DMS53 (cell line): ENCODE measurements around the gene SF1.

ENCODE experiments used
- DNase-seq: peaks from one replicate; lab custom pipeline; 2025; lab: John Stamatoyannopoulos, UW

Gene SF1

DNA sequence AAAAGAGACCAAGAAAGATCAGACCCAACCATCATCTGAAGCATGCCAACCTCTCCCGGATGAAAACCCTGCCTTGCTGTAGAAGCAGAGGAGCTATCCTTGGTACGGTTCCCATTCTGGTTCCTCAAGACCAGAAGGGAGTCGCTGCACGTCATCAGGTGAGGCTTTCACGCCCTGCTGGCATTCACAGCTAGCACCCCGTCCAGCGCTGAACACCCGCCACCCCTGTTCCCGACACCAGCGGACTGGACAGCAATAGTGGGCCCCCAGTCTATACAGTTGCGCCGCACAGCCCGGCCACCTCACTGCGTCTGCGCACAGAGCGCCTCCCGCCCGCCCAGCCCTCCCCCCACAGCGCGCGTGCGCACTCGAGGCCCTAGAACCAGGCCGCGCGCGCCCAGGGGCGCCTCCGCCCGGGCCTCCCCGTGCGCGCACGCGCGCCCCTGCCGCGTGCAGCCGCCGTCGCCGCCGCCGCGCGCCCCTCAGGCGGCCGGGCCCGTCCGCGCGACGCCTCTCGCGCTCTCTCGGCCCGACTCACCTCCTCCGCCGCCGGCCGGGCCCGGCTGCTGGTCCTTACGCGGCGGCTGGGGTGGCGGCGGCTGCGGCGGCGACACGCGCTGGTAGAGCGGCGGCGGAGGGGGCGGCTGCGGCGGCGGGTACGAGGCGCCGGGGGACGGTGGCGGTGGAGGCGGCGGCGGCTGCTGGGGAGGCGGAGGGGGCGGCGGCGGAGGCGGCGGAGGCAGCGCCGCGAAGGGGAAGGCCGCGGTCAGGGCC, 706 bp downstream of the SF1 start:
- peak; percentile 94 for DNase-seq

DNA sequence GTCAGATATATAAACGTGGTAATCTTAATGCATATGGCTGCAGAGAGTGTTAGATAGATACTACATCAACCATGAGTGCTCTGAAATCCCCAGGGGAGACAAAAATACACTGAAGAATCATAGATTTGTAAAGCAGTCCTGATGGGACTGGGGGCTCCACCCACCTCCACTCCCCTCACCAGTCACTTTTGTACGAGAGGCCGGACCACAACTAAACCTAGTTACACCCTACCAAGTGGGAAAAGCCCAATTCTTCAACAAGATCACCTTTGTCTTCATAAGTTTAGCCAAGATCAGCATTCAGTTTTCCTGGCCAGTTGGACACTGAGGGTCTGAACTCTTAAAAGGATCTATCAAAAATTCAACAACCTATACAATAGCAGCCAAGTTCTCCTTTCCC, 1.5 kb downstream of the SF1 start:
- DNase-seq, result no peak

DNA sequence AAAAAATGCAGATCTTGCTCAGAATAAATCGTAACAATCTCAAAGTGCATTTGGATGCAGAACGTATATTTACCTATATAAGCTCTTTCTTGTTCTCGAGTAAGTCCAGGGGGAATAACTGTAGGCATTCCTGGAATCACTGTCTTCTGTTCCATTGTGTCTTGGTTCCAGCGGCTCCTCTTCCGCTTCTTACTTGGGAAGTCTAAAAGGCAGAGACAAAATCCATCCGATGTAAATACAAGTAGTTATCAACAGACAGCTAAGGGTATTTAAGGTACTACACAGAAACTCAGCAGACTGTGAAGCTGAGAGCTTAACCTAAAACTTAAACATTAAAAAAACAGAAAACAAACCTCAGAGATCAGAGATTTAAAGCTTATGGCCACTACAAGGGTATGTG, 1.9 kb downstream of the SF1 start:
- DNase-seq, result no peak

DNA sequence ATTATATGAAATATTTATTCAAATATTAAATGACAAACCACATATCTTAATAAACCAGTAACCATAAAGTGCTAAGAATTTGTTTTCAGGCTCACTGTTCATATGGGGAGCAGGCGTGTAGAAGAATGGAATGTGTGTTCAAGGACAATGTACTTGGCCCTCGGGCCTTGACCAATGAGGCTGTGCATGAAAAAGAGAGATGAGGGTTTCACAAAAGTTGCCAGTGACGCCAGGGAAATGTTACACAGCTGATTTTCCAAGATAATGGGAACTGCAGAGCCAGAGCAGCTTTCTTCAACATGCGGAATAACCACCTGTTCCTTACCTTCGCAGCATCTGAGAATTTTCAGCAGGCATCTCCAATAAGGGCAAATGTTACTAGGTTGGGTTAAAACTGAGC, 4.2 kb downstream of the SF1 start:
- no peak for DNase-seq

DNA sequence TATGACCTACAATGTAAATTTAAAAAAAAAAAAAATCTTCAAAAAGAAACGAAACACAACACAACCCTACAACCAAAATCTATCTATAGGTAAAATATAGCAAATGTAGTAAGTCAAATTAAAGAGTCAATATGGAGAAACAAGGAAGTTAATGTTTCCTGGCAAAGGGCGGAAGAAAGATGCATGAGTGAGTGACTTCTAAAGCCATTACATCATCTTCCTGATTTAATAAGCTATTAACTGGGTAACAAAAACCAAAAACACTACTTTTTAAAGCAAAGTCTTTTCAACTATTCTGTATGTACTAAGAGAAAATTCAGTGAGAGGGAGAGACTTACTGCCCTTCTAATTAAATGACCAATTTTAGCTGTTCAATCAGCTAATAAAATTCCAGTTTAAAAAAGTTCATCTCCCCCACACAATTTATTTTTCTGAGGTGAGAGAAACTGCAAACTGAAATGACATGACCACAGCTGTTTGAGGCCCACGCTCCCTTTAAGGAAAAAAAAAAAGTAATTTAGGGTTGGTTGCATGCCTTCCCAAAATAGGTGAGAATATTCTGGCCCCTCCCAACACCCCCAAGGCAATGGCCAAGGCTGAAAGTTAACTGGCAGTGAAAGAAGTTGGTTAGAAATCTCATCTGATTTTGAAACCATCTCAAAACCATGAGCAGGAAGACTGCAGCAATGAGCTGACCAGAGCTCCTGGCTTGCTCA, 5.9 kb downstream of the SF1 start:
- no peak for DNase-seq

DNA sequence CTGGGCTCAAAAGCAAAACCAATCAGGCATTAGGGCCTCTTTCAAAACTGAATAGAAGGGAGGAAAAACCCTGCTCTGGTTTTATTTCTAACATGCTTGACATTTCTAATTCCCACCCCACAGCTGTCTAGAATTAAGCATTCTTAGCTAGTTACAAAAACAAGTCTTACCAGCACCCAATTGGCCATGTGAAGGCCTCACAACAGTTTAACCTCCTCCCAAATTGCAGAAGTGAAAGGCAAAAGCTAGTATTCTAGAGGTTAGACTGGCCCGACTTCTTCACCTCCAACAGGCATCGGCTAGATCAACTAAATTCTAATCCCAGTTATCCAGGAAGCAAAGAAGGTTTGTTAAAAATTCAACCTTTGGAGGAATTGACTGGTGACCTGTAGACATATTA, 6.5 kb downstream of the SF1 start:
- DNase-seq, result no peak

DNA sequence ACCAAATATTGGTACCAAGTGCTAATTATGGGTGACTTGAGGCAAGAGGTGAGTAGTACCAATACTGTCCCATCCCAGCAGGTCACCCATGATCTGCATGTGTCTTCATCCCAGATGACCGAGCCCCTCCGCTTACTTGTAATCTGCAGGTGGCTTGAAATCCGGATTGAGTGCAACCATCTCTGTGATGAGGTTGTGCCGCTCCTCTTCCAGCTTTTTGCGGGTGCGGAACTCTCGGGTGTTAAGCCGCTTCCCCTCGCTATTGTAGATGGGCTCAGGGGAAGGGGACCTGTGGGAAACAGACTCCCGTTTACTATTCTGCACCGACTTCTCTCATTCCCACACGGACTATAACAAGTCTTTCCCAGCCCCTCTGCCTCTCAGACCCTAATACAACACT, 8.2 kb downstream of the SF1 start:
- DNase-seq, result no peak

DNA sequence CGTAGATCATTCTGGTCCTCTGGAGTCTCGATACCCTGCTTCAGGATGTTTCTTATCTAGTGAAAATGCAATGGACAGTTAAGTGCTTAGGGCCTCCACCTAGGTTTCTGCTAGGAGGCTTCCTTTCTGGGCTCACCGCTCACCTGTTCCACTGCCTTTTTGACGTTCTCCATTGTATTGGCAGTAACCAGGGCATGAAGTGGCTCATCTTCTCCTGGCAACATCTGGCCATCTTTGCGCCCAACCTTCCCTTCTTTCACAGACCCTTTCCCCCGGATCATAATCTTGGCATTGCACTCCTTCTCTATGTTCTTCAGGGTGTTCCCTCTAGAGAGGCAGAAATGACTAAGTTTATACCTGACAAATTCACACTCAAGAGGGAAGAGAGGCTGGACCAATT, 9.1 kb downstream of the SF1 start:
- no peak for DNase-seq

DNA sequence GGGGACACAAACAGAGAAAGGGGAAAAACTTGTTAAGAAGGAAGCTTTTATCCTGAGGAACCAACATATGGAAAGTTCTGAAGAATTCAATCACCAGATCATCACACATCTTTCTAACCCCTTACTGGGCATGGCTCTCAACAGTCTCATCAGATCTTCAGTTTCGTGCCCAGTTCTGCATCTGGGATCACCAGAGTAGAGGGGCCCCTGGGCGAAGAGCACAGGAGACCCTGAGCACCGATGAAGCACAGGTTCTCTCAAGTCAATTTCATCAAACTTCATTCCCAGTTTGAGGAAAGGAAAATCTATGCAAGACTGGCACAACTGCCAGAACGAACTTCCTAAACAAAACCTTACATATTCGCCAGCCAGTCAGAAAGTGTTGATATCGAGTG, 10.0 kb downstream of the SF1 start:
- DNase-seq, result no peak

DNA sequence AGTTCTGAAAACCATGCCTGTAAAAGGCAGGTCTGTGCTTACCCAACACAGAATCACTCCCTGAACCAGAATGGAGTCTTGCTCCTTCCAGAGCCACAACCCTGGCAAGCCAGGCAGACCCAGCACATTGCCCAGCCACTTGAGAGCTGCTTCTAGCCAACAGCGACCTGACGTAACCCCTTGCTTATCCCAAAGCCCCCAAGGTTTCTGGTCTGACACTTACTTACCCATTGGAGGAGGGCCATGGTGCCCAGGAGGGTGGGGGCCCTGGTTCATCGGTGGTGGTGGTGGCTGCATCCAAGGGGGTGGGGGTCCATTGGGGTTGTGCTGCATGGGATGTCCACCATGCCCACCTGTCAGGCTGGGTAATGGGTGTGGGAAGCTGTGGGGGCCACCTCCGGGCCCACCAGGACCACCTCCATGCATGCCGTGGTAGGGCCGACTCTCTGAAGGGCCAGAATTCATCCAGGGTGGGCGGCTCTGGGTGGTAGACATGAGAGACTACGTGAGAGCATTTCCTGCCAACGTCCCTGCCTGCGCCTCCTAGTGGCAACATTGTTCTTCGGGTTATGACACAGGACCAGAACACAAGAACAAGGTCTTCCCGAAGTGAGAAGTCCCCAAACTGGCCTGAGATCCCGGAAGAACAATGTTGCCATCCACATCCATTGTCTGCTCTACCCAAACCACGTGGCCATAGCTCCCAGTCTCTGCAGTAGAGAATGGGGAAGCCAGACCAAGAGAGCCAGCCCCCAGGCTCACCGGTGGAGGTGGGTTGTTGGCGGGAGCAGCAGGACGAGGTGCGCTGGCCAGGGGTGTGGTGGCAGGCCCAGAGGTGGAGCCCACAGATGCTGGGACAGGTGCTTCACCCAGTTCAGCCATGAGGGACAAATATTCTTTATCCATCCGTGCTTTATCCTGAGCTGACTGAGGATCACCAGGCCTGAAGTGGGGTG, 10.7 kb downstream of the SF1 start:
- peak; percentile 86 for DNase-seq

DNA sequence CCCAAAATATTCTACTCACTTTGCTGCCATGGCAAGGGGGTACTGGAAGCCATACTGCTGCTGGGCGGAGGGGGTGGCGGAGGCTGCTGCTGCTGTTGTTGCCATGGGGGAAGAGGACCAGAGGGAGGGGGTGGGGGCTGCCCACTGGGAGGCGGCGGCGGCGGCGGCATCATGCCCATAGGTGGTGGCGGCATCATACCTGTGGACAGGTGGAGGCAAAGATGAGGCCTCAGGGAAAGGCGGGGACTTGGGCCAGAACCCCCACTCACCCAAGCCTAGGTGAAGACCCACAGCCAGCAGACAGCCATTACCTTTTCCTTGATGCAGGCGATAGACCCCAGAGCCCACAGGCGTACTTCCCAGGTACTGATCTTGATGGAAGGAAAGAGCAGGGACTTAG, 11.5 kb downstream of the SF1 start:
- DNase-seq, result no peak

DNA sequence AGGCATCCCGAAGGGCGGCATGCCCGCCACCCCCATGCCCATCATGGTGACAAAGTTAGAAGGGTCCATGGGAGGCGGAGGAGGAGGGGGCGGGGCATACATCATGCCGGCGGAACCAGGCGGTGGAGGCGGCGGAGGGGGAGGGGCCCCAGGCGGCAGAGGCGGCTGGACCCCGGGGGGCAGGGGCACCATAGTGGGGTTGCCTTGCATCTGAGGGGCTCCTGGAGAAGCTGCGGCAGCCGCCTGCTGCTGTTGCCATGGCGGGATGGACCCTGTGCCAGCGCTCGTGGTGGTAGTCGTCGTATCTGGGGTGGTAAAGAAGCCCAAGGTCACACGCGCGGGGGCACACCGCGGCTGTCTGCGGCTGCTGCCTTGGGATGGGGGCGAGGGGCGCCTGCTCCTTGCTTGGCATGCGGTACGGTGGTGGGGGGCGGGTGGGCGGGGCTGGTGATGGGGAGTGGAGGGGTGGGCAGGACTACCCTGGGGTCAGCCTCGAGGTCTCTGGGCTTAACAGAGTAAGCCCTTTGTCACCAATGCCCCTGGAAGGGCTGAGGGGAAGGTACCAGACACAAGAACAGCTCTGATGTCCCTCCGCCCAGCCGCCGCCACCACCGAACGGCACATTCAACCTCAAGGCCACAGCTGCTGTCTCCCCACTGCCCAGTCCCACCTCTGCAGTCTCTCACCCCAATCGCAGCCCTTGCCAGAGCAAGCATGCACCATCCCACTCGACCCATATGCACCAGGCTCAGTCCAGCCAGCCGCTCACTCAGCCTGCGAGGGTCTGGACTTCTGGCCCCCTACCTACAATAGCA, 12.3 kb downstream of the SF1 start:
- no peak for DNase-seq

DNA sequence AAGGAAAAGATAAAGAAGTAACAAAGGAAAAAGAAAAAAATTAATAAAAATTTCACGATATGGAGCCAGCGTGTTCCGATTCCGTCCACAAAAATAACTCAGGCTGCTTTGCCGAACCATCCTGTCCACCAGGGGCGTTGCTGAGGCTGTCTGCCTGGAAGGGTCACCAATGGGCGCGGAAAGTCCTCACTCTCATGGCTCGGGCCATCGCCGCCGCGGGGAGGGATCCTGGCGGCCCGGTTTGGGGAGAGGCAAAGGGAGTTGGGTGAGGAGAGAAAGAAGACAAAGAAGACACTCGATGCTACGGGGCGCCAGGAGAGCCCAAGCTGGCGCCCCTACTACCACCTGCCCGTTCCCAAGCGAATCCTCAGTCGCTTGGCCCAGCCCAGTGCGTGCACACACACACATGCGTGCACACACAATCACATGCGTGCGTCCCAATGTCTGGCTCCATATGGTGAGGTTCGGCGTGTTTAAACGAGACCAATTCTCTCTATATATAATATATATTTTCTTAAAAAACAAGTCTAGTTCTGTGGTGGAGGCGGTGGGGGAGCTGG, 13.0 kb downstream of the SF1 start:
- DNase-seq, result peak; percentile 35

DNA sequence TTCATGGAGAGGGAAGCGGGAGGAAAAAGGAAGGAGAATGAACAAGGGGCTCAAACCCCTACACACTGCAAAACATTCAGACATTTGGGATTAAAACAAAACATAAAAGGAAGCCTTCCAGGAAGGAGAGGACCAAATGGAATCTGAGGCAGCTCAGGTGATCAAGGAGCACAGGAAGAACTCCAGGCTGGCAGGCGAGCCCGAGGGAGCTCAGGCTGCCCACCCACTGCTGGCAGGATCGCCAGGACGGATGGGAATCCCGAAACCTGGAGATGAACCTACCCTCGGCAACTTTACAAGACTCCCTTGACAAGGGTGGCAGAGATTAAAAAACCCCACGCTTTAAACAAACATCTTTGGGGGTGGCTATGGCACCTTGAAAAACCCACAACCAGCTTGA, 13.6 kb downstream of the SF1 start:
- DNase-seq, result no peak

DNA sequence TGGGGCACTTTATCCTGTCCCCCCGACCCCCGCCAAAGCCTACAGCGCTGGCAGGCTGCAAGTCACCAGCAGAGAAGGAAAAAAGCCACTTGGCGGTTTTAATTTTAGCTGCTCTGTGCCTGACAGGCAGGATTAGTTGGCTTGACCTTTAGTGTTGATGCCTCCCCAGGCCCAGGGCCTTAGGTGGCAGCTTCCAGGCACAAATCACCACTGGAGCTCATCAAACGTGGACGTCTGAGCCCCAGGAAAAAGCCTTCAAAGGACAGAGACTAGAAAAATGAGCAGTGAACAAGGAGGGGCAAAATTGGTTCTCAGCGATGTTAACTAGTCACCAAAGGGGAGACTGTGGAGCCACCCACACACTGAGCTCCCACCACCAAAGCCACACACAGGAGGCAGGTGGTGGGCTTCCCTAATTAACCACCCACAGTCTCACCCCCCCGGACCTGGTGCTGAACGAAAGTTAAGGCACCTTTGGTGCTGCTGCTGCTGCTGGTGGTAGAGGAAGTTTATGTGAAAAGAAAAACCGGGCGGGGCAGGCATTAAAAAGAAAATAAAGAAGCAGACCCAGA, 14.2 kb downstream of the SF1 start:
- DNase-seq, result no peak

DNA sequence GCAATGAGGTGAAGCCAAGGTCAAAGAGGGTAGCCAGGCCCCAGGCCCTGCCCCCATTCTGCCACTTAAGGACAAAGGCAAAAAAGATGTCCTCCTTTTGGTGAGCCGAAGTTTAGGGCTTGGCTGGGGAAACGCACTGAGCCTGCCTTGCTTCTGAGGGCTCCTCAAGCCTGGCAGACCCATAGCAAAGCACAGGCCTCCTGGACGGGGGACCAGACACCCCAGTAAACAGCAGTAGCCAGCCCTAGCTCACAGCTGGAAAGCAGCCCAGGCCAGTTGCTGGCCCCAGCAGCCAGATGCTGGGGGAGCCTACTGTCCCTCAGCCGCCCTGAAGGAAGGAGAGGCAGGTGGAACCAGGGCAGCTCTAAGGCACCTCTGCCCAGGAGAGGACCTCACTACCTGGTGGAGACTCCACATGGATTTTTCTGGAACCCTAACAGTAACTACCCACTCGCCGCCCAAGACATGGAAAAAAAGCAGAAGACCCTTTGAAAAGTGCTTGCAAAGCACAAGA, 14.8 kb downstream of the SF1 start:
- peak; percentile 39 for DNase-seq

DNA sequence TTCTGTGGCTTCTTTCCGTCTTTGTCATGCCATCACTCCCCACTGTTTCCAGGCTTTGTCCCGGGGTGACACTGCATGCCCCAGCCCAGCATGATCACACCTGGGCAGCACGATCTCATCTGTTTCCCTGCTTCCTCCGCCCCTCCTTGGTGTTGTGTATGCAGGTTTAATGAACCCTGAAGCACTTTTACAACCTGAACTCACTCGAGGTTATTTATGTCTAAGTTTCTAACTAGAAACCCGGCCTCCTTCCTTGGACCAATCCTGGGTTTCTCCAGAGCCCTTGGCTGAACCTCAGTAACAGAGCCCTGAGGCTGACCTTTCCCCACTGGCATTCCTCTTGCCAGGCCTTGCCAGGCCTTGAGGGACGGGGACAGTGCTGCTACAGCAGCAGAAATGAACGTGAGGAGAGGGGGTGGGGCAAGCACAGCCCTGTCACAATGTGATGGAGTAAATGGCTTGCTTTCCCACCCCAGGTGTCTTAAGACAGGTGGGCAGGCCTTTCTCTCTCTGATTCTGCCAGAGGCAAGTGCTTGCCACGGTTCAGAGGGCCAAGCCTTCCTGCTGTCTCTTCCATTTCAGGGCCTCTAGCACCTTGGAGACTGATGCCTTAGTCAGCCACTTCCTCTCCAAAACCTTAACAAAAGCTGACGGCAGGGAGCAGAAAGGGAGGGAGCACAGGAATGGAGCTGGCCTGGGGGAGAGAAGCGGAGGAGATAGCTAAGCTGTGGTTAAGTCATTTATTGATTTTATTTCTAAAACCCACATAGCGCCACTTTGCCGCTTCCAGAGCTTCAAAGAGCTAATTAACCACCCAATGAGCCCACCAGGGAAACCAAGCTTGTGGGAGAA, 15.4 kb downstream of the SF1 start:
- peak; percentile 62 for DNase-seq

DNA sequence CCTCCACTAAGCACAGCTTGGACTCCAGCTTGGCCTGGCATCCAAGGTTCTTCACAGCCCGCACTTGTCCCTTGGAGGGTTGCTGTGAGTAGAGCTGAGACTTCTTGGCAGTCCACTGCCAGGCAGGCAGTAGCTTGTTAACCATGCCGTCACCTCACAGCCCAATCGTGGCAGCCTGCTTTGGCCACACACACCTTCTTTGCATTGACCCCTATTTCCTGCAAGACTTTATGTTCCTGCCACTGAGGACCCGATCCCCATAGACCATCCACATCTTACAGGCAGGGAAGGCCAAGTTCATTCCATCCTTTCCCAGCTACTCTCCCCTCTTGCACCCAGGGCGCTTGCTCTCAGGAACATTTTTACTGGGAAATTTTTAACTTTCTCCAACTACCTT, 16.1 kb downstream of the SF1 start:
- peak; percentile 51 for DNase-seq

DNA sequence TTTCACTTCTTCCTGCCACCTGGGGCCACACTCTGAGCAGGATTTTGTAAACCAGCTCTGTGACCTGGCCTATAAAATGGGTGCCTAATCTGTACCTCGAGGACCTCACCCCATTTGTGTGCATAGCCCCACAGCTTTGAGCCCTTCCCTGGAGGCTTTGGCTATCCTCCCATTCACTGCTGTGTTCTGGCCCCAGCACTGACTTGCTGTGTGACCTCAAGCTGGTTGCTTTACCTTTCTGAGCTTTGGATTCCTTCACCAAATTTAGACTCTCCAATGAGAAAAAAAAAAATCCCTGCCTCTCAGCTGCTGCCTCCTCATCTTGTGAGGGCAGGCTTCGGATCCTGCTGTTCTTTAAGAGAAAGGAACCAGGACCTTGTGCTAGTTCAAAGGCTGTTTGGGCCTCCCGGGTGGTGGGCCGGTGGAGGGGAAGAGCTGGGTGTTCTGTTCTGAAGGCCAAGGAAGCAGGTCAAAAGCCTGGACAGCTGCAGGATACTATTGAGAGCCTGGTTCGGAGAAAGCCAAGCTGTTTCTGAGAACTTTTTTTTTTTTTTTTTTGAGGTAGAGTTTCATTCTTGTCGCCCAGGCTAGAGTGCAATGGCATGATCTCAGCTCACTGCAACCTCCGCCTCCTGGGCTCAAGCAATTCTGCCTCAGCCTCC, 17.5 kb downstream of the SF1 start:
- DNase-seq, result no peak
